Neural cell (in vitro differentiated cells): Measurements from ENCODE around the gene NT5C2. TPM values are rescaled to one million over a fixed set of nuclear protein-coding genes. Genes with fewer than 3 reads are reported as not detected.

Experiments used
- H2AFZ ChIP-seq: fragments of 200-600, 300-800 bp; sonication (generic), shearing (Covaris generic); 2 replicates; pipeline ENCODE4 v1.6.0; 2014; ENCODE audit warnings: low read depth, mild to moderate bottlenecking, antibody characterized with exemption, low read length, moderate library complexity
- H3F3A ChIP-seq: fragments of 200-600 bp; shearing (Covaris generic); 2 replicates; pipeline ENCODE4 v1.6.1; 2016; ENCODE audit warnings: mild to moderate bottlenecking, moderate library complexity, mixed read lengths, antibody characterized with exemption, low read length; ENCODE audit not compliant: insufficient read depth, poor library complexity, severe bottlenecking
- H3K27ac ChIP-seq: fragments of 200-600, 300-800 bp; sonication (generic), shearing (Covaris generic); 2 replicates; pipeline ENCODE4 v1.5.1; 2014; ENCODE audit warnings: mild to moderate bottlenecking, low read length, moderate library complexity
- H3K27me3 ChIP-seq: fragments of 300-800, 200-600 bp; sonication (generic), shearing (Covaris generic); 2 replicates; pipeline ENCODE4 v1.6.0; 2014; ENCODE audit warnings: mild to moderate bottlenecking, low read depth, low read length, moderate library complexity; ENCODE audit not compliant: insufficient read depth
- H3K36me3 ChIP-seq: fragments of 300-800, 200-600 bp; sonication (generic), shearing (Covaris generic); 2 replicates; pipeline ENCODE4 v1.5.1; 2014; ENCODE audit warnings: mild to moderate bottlenecking, antibody characterized with exemption, low read length, moderate library complexity; ENCODE audit not compliant: insufficient read depth
- H3K4me2 ChIP-seq: fragments of 300-800, 200-600 bp; sonication (generic), shearing (Covaris generic); 2 replicates; pipeline ENCODE4 v1.6.0; 2014; ENCODE audit warnings: mild to moderate bottlenecking, low read length
- H3K4me3 ChIP-seq: fragments of 300-800, 200-600 bp; sonication (generic), shearing (Covaris generic); 2 replicates; pipeline ENCODE4 v1.5.1; 2014; ENCODE audit warnings: mild to moderate bottlenecking, low read length, moderate library complexity
- H3K79me2 ChIP-seq: fragments of 200-600 bp; shearing (Covaris generic); replicated peaks from 2 replicates; pipeline ENCODE4 v1.6.0; 2014; ENCODE audit warnings: mild to moderate bottlenecking, low read length, moderate library complexity; ENCODE audit not compliant: insufficient read depth
- H3K9ac ChIP-seq: fragments of 300-800, 200-600 bp; sonication (generic), shearing (Covaris generic); 2 replicates; pipeline ENCODE4 v1.6.1; 2016; ENCODE audit warnings: mild to moderate bottlenecking, low read length, mixed read lengths
- H3K9me2 ChIP-seq: fragments of 200-600 bp; shearing (Covaris generic); 2 replicates; pipeline ENCODE4 v1.6.1; 2016; ENCODE audit warnings: mild to moderate bottlenecking, low read length, mixed read lengths; ENCODE audit not compliant: insufficient read depth
- H3K9me3 ChIP-seq: fragments of 200-600, 300-800 bp; sonication (generic), shearing (Covaris generic); 2 replicates; pipeline ENCODE4 v1.6.1; 2016; ENCODE audit warnings: mild to moderate bottlenecking, mixed run types, low read length, moderate library complexity, mixed read lengths
- H4K20me1 ChIP-seq: fragments of 200-600 bp; shearing (Covaris generic); 2 replicates; pipeline ENCODE4 v1.6.1; 2016; ENCODE audit warnings: mild to moderate bottlenecking, mixed run types; ENCODE audit not compliant: insufficient read depth
- CTCF ChIP-seq: fragments of 450-650 bp; IDR thresholded peaks from 2 replicates; pipeline ENCODE4 v1.5.1; 2014; ENCODE audit warnings: antibody characterized with exemption, mild to moderate bottlenecking, moderate library complexity; ENCODE audit not compliant: poor library complexity, severe bottlenecking
- EP300 ChIP-seq: fragments of 450-650 bp; conservative IDR thresholded peaks from 2 replicates; pipeline ENCODE4 v1.6.1; 2014; ENCODE audit warnings: antibody characterized with exemption, mild to moderate bottlenecking, moderate library complexity; ENCODE audit not compliant: poor library complexity, severe bottlenecking
- EZH2 ChIP-seq: fragments of 200-600, 300-800 bp; shearing (Covaris generic), sonication (generic); IDR thresholded peaks from 2 replicates; pipeline ENCODE4 v1.6.1; 2014; ENCODE audit warnings: antibody characterized with exemption, low read length, borderline replicate concordance, mild to moderate bottlenecking; ENCODE audit not compliant: insufficient read depth, poor library complexity, severe bottlenecking
- MXI1 ChIP-seq: fragments of 450-650 bp; conservative IDR thresholded peaks from 2 replicates; pipeline ENCODE4 v1.6.1; 2014; ENCODE audit warnings: antibody characterized with exemption, mild to moderate bottlenecking; ENCODE audit not compliant: poor library complexity, severe bottlenecking
- POLR2AphosphoS5 ChIP-seq: IDR thresholded peaks from 2 replicates; pipeline ENCODE4 v1.6.1; 2012
- RAD21 ChIP-seq: fragments of 450-650 bp; conservative IDR thresholded peaks from 2 replicates; pipeline ENCODE4 v1.6.1; 2014; ENCODE audit warnings: antibody characterized with exemption, mild to moderate bottlenecking, moderate library complexity
- REST ChIP-seq: IDR thresholded peaks from 2 replicates; pipeline ENCODE4 v1.6.1; 2012; ENCODE audit warnings: borderline replicate concordance
- SMC3 ChIP-seq: fragments of 450-650 bp; conservative IDR thresholded peaks from 2 replicates; pipeline ENCODE4 v1.6.1; 2014; ENCODE audit warnings: antibody characterized with exemption, mild to moderate bottlenecking, moderate library complexity; ENCODE audit not compliant: poor library complexity
- TAF1 ChIP-seq: IDR thresholded peaks from 2 replicates; pipeline ENCODE4 v1.6.1; 2012; ENCODE audit warnings: low read depth
- polyA plus RNA-seq: library from polyadenylated mRNA; depleted of rRNA; stranded (reverse); fragments of >200 nt; gene quantifications from 2 replicates; pipeline ENCODE4 v1.2.3, GENCODE V29; 2014

NT5C2 gene
- polyA plus RNA-seq, 1 donor from 2014 or later = 190 TPM

GRCh38 chr10:103040418-103040817 is 152.7 kb downstream of the NT5C2 start:
- Histone ChIP-seq H3K36me3 (no peaks in the 10 kb centered on the region), H3K4me2 (no peak overlapping the region), H3K9me3 (no peaks in the 10 kb centered on the region), H4K20me1 (no peaks in the 10 kb centered on the region), H2AFZ (no peak overlapping the region), H3F3A (no peaks in the 10 kb centered on the region), H3K9me2 (no peaks in the 10 kb centered on the region), H3K27ac (no peak overlapping the region), H3K4me3 (no peak overlapping the region), H3K9ac (no peak overlapping the region), H3K27me3 (no peaks in the 10 kb centered on the region), H3K79me2 (no peaks in the 10 kb centered on the region)
- TF ChIP-seq SMC3 = no peak

- no peak overlapping the region for H3K27ac ChIP-seq
- no peaks in the 10 kb centered on the region for H3F3A ChIP-seq
Observed at GRCh38 chr10:103038570-103038969, 154.5 kb downstream of the NT5C2 start.

More at GRCh38 chr10:103038570-103038969, 154.5 kb downstream of the NT5C2 start:
- TF ChIP-seq EP300 = no peak
- TF ChIP-seq MXI1 = no peak
- TF ChIP-seq RAD21 = no peak
- no peak for TF ChIP-seq SMC3
- TF ChIP-seq EZH2 = no peak
- no peak for TF ChIP-seq POLR2AphosphoS5
- no peak for TF ChIP-seq REST
- TF ChIP-seq TAF1 = no peak
- TF ChIP-seq CTCF = no peak
- no peaks in the 10 kb centered on the region for H4K20me1 ChIP-seq
- H3K4me3 ChIP-seq = no peak overlapping the region
- no peaks in the 10 kb centered on the region for H3K9me3 ChIP-seq
- H3K36me3 ChIP-seq = no peaks in the 10 kb centered on the region
- no peaks in the 10 kb centered on the region for H3K79me2 ChIP-seq
- no peak overlapping the region for H3K9ac ChIP-seq
- no peaks in the 10 kb centered on the region for H3K9me2 ChIP-seq
- no peak overlapping the region for H2AFZ ChIP-seq
- no peak overlapping the region for H3K4me2 ChIP-seq
- no peaks in the 10 kb centered on the region for H3K27me3 ChIP-seq

Other genes starting within 250 kb of the NT5C2 start
- not detected in 2 replicates for gene RPEL1, start 52.6 kb upstream of the NT5C2 start, polyA plus RNA-seq
- gene INA, start 83.9 kb upstream of the NT5C2 start, polyA plus RNA-seq = 349 and 379 TPM in 2 replicates
- 20.4 and 31.3 TPM in 2 replicates for gene PCGF6, start 157.9 kb upstream of the NT5C2 start, polyA plus RNA-seq
- 7.2 and 9.2 TPM in 2 replicates for gene TAF5, start 174.7 kb upstream of the NT5C2 start, polyA plus RNA-seq
- 542 and 917 TPM in 2 replicates for gene ATP5MK, start 203.2 kb upstream of the NT5C2 start, polyA plus RNA-seq
- 15.3 and 15.8 TPM in 2 replicates for gene PDCD11, start 203.4 kb upstream of the NT5C2 start, polyA plus RNA-seq